ENCODE measurements around the gene ZNF362.

The ZNF362 gene

GRCh38 chr1:33275706-33276572, 19.6 kb downstream of the ZNF362 start:
- DNase-seq (ENCODE audit: low read depth in 1 of 2, low spot score in 1 of 2), result no peak
- no peak overlapping the region for H3K4me3 ChIP-seq (replicated peaks; ENCODE audit: insufficient read depth, low read length)
- H3K27me3 ChIP-seq (ENCODE audit: insufficient read depth, poor library complexity, severe bottlenecking), result no peaks in the 10 kb centered on the region
- no peak overlapping the region for H3K27ac ChIP-seq (replicated peaks)
- TF ChIP-seq, protein P1, sequence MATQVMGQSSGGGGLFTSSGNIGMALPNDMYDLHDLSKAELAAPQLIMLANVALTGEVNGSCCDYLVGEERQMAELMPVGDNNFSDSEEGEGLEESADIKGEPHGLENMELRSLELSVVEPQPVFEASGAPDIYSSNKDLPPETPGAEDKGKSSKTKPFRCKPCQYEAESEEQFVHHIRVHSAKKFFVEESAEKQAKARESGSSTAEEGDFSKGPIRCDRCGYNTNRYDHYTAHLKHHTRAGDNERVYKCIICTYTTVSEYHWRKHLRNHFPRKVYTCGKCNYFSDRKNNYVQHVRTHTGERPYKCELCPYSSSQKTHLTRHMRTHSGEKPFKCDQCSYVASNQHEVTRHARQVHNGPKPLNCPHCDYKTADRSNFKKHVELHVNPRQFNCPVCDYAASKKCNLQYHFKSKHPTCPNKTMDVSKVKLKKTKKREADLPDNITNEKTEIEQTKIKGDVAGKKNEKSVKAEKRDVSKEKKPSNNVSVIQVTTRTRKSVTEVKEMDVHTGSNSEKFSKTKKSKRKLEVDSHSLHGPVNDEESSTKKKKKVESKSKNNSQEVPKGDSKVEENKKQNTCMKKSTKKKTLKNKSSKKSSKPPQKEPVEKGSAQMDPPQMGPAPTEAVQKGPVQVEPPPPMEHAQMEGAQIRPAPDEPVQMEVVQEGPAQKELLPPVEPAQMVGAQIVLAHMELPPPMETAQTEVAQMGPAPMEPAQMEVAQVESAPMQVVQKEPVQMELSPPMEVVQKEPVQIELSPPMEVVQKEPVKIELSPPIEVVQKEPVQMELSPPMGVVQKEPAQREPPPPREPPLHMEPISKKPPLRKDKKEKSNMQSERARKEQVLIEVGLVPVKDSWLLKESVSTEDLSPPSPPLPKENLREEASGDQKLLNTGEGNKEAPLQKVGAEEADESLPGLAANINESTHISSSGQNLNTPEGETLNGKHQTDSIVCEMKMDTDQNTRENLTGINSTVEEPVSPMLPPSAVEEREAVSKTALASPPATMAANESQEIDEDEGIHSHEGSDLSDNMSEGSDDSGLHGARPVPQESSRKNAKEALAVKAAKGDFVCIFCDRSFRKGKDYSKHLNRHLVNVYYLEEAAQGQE (IDR thresholded peaks at IDR 0.05; ENCODE audit: insufficient replicate concordance, low read depth), result no peak
- TF ChIP-seq POLR2AphosphoS5 (IDR thresholded peaks at IDR 0.05; ENCODE audit: low read depth) (no peak), CTCF (IDR thresholded peaks at IDR 0.05; ENCODE audit: insufficient read depth, low read length) (no peak), GABPA (IDR thresholded peaks at IDR 0.05; ENCODE audit: low read depth) (no peak), SPI1 (IDR thresholded peaks at IDR 0.05; ENCODE audit: borderline replicate concordance, low read depth) (no peak)

- no peak for DNase-seq (ENCODE audit: low read depth in 1 of 2, low spot score in 1 of 2)
- Histone ChIP-seq H3K27me3 (ENCODE audit: insufficient read depth, poor library complexity, severe bottlenecking) (no peaks in the 10 kb centered on the region), H3K27ac (replicated peaks) (no peak overlapping the region), H3K4me3 (replicated peaks; ENCODE audit: insufficient read depth, low read length) (no peak overlapping the region)
- TF ChIP-seq CTCF (IDR thresholded peaks at IDR 0.05; ENCODE audit: insufficient read depth, low read length), result no peak
- TF ChIP-seq SPI1 (IDR thresholded peaks at IDR 0.05; ENCODE audit: borderline replicate concordance, low read depth), result no peak
- no peak for TF ChIP-seq POLR2AphosphoS5 (IDR thresholded peaks at IDR 0.05; ENCODE audit: low read depth)
- TF ChIP-seq, protein P1 (IDR thresholded peaks at IDR 0.05; ENCODE audit: insufficient replicate concordance, low read depth), result no peak
- no peak for TF ChIP-seq GABPA (IDR thresholded peaks at IDR 0.05; ENCODE audit: low read depth)
These were observed 20.4 kb downstream of the ZNF362 start for GRCh38 chr1:33276573-33277298.

DNA sequence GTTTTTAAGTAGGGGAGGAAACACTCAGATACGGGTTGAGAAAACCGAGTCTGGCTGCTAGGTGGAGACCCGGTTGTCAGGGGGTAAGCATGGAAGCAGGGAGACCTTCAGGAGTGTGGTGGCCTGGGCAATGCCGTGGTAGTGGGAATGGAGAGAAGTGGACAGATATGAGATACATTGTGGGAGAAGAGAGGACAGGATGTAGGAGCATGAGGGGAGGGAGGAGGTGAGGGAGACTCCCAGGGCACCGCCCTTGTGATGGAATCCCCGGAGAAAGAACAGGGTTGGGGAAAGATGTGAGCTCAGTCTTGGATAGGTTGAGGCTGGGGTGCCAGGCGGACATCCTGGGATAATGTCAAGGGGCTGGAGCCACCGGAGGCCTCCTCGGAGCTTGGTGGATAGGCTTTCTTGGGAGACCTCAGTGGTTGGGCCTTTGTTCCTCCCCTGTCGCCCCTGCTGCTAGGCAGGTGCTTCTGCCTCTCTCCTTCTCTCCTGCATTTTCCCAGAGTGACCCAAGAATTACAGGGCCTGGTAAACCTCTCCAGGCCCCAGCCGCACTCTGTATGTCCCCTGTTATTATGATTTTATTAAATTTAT, 21.3 kb downstream of the ZNF362 start:
- no peaks in the 10 kb centered on the region for H3K27me3 ChIP-seq (ENCODE audit: insufficient read depth, poor library complexity, severe bottlenecking)
- TF ChIP-seq GABPA (IDR thresholded peaks at IDR 0.05; ENCODE audit: low read depth), result no peak
- no peak for TF ChIP-seq SPI1 (IDR thresholded peaks at IDR 0.05; ENCODE audit: borderline replicate concordance, low read depth)
- TF ChIP-seq, protein P1 (IDR thresholded peaks at IDR 0.05; ENCODE audit: insufficient replicate concordance, low read depth), result no peak
- TF ChIP-seq POLR2AphosphoS5 (IDR thresholded peaks at IDR 0.05; ENCODE audit: low read depth), result no peak
- no peak for TF ChIP-seq CTCF (IDR thresholded peaks at IDR 0.05; ENCODE audit: insufficient read depth, low read length)
- no peak overlapping the region for H3K27ac ChIP-seq (replicated peaks)
- H3K4me3 ChIP-seq (replicated peaks; ENCODE audit: insufficient read depth, low read length), result no peak overlapping the region
- DNase-seq (ENCODE audit: low read depth in 1 of 2, low spot score in 1 of 2), result no peak

Measured in HL-60 (cell line).